Activated CD4-positive, alpha-beta memory T cell treated with anti-CD3 and anti-CD28 coated beads for 36 hours (primary cell): ENCODE results near the gene UBAP2L. TPM values are rescaled to one million over a fixed set of nuclear protein-coding genes. Genes with fewer than 3 reads are reported as not detected.
"Not testable (repeated sequence)": the region's sequence is repeated elsewhere in the genome, so short reads cannot be mapped to it uniquely, and the experiment has no call there.

Experiments
- CTCF ChIA-PET: fragments of 350-600 bp; sonication (Branson Sonifier 250); formaldehyde crosslinking; loops from one replicate; lab custom pipeline; 2021; ENCODE audit warnings: antibody characterized with exemption, inconsistent platforms; lab: Charles Lee
- POLR2A ChIA-PET: fragments of 350-600 bp; sonication (Branson Sonifier 250); formaldehyde crosslinking; loops from one replicate; lab custom pipeline; 2021; ENCODE audit warnings: antibody characterized with exemption; lab: Charles Lee
- DNase-seq: peaks from one replicate; pipeline ENCODE4 v3.0.0-alpha.2; 2020
- H3K27ac Mint-ChIP-seq: one replicate; pipeline ENCODE4 v1.8.0; 2021; ENCODE audit warnings: mixed read lengths
- H3K27me3 Mint-ChIP-seq: one replicate; pipeline ENCODE4 v1.8.0; 2021; ENCODE audit warnings: mixed read lengths
- H3K36me3 Mint-ChIP-seq: one replicate; pipeline ENCODE4 v1.8.0; 2021; ENCODE audit warnings: mixed read lengths
- H3K4me1 Mint-ChIP-seq: one replicate; pipeline ENCODE4 v1.8.0; 2021; ENCODE audit warnings: low read depth, mixed read lengths
- H3K4me3 Mint-ChIP-seq: one replicate; pipeline ENCODE4 v1.8.0; 2021; ENCODE audit warnings: mild to moderate bottlenecking, mixed read lengths
- H3K9me3 Mint-ChIP-seq: one replicate; pipeline ENCODE4 v1.8.0; 2021; ENCODE audit warnings: mixed read lengths
- intact Hi-C: fragments of 100-400 bp; cut with micrococcal nuclease; formaldehyde crosslinking; loops from one replicate; pipeline ENCODE4 v1.15.1; 2023
- total RNA-seq, 2 experiments: library from RNA; stranded (reverse); gene quantifications; one replicate each; pipeline ENCODE4 v1.2.3, GENCODE V29; 2021

Gene UBAP2L
- total RNA-seq, 2 experiments from 2014 or later, result 180 to 183 TPM

DNA sequence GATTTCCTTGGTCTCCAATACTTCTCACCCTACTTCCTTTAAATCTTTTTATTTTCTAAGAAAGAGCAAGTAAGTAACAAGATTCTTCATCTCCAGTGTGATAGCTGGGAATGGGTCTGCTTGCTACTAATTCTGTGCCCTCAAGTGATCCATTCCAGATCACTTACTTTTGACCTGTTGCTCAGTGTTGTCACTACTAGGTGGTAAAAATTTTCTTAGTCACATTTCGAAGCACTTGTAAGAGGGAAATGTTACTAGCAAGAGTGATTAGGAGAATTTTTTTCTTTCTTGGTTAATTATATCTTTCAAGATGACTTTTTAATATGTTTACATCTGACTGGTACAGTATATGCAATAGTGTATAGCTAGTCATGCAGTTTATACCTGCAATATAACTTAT, 2.2 kb downstream of the UBAP2L start:
- CTCF ChIA-PET, result interaction anchor here (1.0 to 2.3 kb wide), 9 partner anchors 12 to 256 kb away, joined by 3 to 11 read pairs (median 4); partner anchors contain the start of gene HAX1
- intact Hi-C loops, result loop anchor here (5.0 kb wide), 1 partner anchor 301 kb away; the partner anchor contains the start of gene GATAD2B
- H3K4me3 Mint-ChIP-seq, result peak overlapping the region; percentile 90
- peaks cover 61% of the 10 kb centered on the region for H3K36me3 Mint-ChIP-seq
- H3K9me3 Mint-ChIP-seq, result peaks cover 4% of the 10 kb centered on the region
- H3K4me1 Mint-ChIP-seq, result peaks cover 67% of the 10 kb centered on the region
- H3K27ac Mint-ChIP-seq, result peak overlapping the region; percentile 94
- POLR2A ChIA-PET, result interaction anchor here (1.5 to 3.9 kb wide), 2 partner anchors 9 to 41 kb away, joined by 6 to 21 read pairs; no protein-coding TSS in a partner anchor
- DNase-seq, result no peak
- peaks cover 2% of the 10 kb centered on the region for H3K27me3 Mint-ChIP-seq

DNA sequence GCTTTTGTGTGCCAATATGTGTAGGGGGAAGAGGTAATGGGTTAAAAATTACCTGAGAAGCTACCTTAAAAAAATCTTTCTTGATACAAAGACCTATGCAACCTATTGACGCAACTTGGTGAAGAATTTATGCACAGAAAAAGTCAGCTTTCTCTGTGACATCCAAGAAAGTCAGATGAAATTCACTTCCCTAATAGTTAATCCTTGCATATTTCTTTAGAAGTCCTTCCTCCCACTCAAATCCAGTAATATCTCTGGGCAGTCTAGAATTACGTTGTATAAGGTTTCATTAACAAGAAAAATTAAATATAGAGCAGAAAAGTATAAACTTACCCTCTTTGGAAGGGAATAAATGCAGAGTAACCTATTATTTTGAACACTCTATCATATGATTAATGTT, 2.9 kb downstream of the UBAP2L start:
- H3K4me1 Mint-ChIP-seq, result peaks cover 60% of the 10 kb centered on the region
- CTCF ChIA-PET, result interaction anchor here (0.6 to 2.5 kb wide), 5 partner anchors 9 to 113 kb away, joined by 3 to 9 read pairs (median 3); partner anchors contain the start of gene HAX1
- H3K4me3 Mint-ChIP-seq, result no peak overlapping the region
- DNase-seq, result no peak
- H3K9me3 Mint-ChIP-seq, result peaks cover 4% of the 10 kb centered on the region
- H3K36me3 Mint-ChIP-seq, result peaks cover 57% of the 10 kb centered on the region
- H3K27ac Mint-ChIP-seq, result peak overlapping the region; percentile 94
- intact Hi-C loops, result loop anchor here (2.0 to 5.0 kb wide), 2 partner anchors 41 to 301 kb away; partner anchors contain the start of gene GATAD2B
- H3K27me3 Mint-ChIP-seq, result peaks cover 2% of the 10 kb centered on the region
- POLR2A ChIA-PET, result interaction anchor here (1.5 kb wide), 1 partner anchor 9 kb away, joined by 6 read pairs; no protein-coding TSS in a partner anchor

DNA sequence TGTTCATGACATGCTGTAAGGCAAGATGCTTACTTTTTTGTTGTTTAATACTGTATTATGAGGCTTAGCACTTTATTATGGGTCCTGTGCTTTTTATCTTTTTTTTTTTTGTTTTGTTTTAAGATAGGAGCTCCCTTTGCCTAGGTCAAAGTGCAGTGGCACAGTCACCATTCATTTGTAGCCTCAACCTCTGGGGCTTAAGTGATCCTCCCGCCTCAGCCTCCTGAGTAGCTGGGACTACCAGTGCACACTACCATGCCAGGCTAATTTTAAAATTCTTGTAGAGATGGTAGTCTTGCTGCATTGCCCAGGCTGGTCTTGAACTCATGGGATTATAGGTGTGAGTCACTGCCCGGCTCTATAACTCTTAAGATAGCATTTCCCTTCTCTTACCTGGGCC, 4.6 kb downstream of the UBAP2L start:
- DNase-seq, result no peak
- ChIA-PET CTCF (interaction anchor here (2.5 kb wide), 1 partner anchor 46 kb away, joined by 6 read pairs; the partner anchor contains the start of gene HAX1), POLR2A (no interaction called here)
- Mint-ChIP-seq H3K27ac (no peak overlapping the region), H3K9me3 (peaks cover 4% of the 10 kb centered on the region), H3K36me3 (peaks cover 53% of the 10 kb centered on the region), H3K27me3 (peaks cover 2% of the 10 kb centered on the region), H3K4me3 (no peak overlapping the region), H3K4me1 (peaks cover 50% of the 10 kb centered on the region)
- intact Hi-C loops, result loop anchor here (2.0 kb wide), 1 partner anchor 39 kb away; no protein-coding TSS in a partner anchor

DNA sequence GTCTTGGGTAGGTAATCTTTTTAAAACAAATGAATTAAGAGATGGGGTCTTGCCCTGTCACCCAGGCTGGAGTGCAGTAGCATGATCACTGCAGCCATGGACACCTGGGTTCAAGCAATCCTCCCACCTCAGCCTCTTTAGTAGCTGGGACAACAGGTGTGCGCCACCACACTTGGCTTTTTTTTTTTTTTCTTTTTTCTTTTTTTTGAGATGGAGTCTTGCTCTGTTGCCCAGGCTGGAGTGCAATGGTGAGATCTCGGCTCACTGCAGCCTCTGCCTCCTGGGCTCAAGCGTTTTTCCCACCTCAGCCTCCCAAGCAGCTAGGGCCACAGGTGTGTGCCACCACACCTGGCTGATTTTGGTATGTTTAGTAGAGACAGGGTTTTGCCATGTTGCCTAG, 10.4 kb downstream of the UBAP2L start:
- H3K4me3 Mint-ChIP-seq, H3K27me3 Mint-ChIP-seq, intact Hi-C loops, H3K9me3 Mint-ChIP-seq, POLR2A ChIA-PET, H3K27ac Mint-ChIP-seq, DNase-seq, H3K4me1 Mint-ChIP-seq: not testable (repeated sequence)
- CTCF ChIA-PET, result interaction anchor here (1.1 to 1.7 kb wide), 2 partner anchors 17 to 103 kb away, joined by 4 to 5 read pairs; no protein-coding TSS in a partner anchor
- H3K36me3 Mint-ChIP-seq, result peaks cover 58% of the 10 kb centered on the region

DNA sequence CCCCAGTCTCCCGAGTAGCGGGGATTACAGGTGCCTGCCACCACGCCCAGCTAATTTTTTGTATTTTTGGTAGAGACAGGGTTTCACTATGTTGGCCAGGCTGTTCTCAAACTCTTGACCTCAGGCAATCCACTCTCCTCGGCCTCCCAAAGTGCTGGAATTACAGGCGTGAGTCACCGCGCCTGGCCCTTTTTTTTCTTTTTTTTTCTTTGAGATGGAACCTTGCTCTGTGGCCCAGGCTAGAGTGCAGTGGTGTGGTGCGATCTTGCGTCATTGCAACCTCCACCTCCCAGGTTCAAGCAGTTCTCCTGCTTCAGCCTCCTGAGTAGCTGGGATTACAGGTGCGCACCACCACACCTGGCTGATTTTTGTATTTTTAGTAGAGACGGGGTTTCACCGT, 12.4 kb downstream of the UBAP2L start:
- POLR2A ChIA-PET, H3K4me1 Mint-ChIP-seq, H3K9me3 Mint-ChIP-seq, intact Hi-C loops, H3K27me3 Mint-ChIP-seq, DNase-seq, H3K4me3 Mint-ChIP-seq: not testable (repeated sequence)
- peak overlapping the region; percentile 24 for H3K27ac Mint-ChIP-seq
- CTCF ChIA-PET, result interaction anchor here (0.7 kb wide), 1 partner anchor 10 kb away, joined by 3 read pairs; no protein-coding TSS in a partner anchor
- peaks cover 64% of the 10 kb centered on the region for H3K36me3 Mint-ChIP-seq

DNA sequence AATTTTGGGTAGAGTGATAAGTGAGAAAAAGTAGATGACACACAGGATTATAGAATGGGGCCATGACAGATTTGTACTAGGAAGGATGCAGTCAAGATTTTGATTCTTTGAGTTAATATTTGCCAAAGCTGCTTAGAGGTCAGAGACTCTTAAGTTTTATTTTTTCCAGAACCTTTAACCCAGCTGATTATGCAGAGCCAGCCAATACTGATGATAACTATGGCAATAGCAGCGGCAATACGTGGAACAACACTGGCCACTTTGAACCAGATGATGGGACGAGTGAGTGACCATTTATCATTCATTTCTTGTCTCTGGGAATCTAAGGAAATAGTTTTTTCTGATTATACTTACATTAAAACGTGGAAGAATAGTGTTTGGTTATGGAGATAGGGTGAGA, 16.1 kb downstream of the UBAP2L start:
- DNase-seq, result no peak
- peak overlapping the region; percentile 0 for H3K27ac Mint-ChIP-seq
- H3K4me1 Mint-ChIP-seq, result peaks cover 20% of the 10 kb centered on the region
- CTCF ChIA-PET, result no interaction called here
- intact Hi-C loops, result no loop called here
- H3K4me3 Mint-ChIP-seq, result no peak overlapping the region
- POLR2A ChIA-PET, result no interaction called here
- peaks cover 60% of the 10 kb centered on the region for H3K36me3 Mint-ChIP-seq
- no peaks in the 10 kb centered on the region for H3K9me3 Mint-ChIP-seq
- H3K27me3 Mint-ChIP-seq, result no peaks in the 10 kb centered on the region

DNA sequence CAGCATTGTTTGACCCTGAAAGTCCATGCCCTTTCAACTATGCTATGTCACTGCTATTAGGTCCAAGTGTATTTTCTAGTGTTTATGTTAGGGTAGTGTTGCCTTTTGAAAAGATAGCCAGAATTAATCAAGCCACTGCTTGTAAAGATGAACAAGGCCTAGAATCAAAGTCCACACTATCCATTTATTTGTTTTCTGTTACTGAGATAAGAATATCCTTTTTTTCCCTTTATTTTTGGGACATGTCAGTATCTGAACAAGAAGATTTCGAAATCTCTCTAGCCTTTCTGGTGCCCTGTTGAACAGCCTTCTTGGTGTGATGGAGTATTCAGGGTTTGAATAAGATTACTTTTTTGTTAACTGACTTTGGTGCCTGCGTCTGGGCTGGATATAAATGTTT, 16.7 kb downstream of the UBAP2L start:
- H3K4me1 Mint-ChIP-seq, result peaks cover 25% of the 10 kb centered on the region
- no peaks in the 10 kb centered on the region for H3K27me3 Mint-ChIP-seq
- peak overlapping the region; percentile 0 for H3K27ac Mint-ChIP-seq
- H3K4me3 Mint-ChIP-seq, result no peak overlapping the region
- CTCF ChIA-PET, result no interaction called here
- POLR2A ChIA-PET, result no interaction called here
- no peaks in the 10 kb centered on the region for H3K9me3 Mint-ChIP-seq
- no peak for DNase-seq
- intact Hi-C loops, result no loop called here
- H3K36me3 Mint-ChIP-seq, result peaks cover 62% of the 10 kb centered on the region

DNA sequence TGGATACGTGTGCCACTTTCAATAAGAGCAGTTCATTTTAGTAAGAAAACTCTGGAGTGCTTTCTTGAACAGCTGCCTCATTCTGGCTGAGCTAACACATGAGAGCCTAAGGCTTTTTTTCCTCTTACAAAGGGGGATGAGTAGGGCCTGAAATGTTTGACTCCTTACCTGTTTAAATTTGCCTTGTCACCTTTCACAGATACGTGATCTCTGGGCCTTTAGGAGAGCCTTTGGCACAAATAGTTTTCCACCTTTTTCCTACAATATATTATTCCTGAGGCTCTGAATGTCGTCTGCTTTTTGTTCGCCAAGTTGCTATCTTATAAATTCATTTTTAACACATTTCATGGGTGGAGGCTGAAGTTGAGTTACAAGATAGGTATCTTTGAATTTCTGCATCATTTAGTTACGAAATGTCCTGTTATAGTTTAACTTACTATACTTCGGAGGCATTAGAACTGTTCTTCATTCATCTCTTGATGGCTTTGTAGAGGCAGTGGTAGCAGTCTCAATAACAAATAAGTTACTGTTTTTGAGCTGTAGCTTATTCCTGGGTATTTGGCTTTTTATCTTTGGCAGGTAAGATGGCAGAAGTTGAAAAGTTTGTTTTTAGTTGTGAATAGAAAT, 17.2 kb downstream of the UBAP2L start:
- Mint-ChIP-seq H3K36me3 (peaks cover 67% of the 10 kb centered on the region), H3K4me1 (peaks cover 28% of the 10 kb centered on the region)
- CTCF ChIA-PET, result interaction anchor here (1.3 kb wide), 1 partner anchor 97 kb away, joined by 3 read pairs; no protein-coding TSS in a partner anchor

DNA sequence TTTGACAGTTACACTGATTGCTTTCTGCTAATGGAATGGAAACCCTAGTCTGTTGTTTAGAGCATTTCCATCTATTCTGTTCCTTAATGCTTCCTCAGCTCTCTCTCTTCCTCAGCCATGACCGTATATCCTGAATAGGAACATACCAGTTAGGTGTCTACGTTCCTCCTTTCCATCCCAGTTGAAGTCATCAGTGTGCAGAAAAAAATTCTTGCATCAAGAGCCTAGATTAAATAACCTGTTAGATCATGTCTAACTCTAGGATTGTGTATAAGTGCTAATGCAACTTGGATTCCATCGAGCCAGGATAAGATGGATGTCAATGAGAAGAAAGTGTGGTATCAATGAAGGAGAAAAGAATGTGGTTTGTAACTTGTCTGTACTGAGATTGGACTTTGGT, 18.7 kb downstream of the UBAP2L start:
- CTCF ChIA-PET, result no interaction called here
- peaks cover 28% of the 10 kb centered on the region for H3K4me1 Mint-ChIP-seq
- H3K27me3 Mint-ChIP-seq, result no peaks in the 10 kb centered on the region

More for the DNA sequence above, 17.2 kb downstream of the UBAP2L start:
- POLR2A ChIA-PET, result no interaction called here
- no peaks in the 10 kb centered on the region for H3K9me3 Mint-ChIP-seq
- H3K4me3 Mint-ChIP-seq, result no peak overlapping the region
- H3K27me3 Mint-ChIP-seq, result no peaks in the 10 kb centered on the region
- intact Hi-C loops, result no loop called here
- H3K27ac Mint-ChIP-seq, result peak overlapping the region; percentile 26
- DNase-seq, result no peak

DNA sequence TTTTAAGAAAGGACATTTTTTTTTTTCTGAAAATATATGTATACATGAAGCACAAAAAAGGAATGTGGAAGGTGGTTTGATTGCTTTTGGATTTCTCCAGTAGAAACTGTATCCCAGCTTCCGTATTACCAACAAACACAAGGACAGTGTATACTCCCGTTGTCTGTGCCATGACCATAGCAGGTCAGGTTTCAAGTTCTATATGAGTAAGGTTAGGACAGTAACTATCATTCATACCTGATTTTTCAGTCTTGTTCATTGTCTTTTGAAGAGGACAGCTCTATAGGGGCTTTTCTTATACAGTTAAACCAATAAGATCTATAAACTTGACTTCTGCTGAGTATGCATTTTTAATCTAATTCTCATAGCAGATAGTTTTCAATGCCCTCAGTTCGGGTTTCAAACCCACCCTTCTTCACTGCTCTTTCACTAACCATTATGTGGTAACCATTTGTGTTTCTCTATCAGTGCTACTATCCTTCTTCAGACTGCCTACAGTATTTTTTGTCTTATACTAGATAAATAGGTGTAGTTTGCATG, 19.6 kb downstream of the UBAP2L start:
- intact Hi-C loops, result no loop called here
- Mint-ChIP-seq H3K36me3 (peaks cover 71% of the 10 kb centered on the region), H3K27ac (peak overlapping the region; percentile 64), H3K4me3 (no peak overlapping the region), H3K9me3 (no peaks in the 10 kb centered on the region), H3K27me3 (no peaks in the 10 kb centered on the region), H3K4me1 (peaks cover 28% of the 10 kb centered on the region)
- no peak for DNase-seq
- CTCF ChIA-PET, result interaction anchor here (1.0 kb wide), 1 partner anchor 18 kb away, joined by 6 read pairs; no protein-coding TSS in a partner anchor
- POLR2A ChIA-PET, result no interaction called here

More for the DNA sequence above, 18.7 kb downstream of the UBAP2L start:
- H3K4me3 Mint-ChIP-seq, result no peak overlapping the region
- H3K36me3 Mint-ChIP-seq, result peaks cover 75% of the 10 kb centered on the region
- no peak for DNase-seq
- intact Hi-C loops, result no loop called here
- POLR2A ChIA-PET, result no interaction called here
- peak overlapping the region; percentile 3 for H3K27ac Mint-ChIP-seq
- H3K9me3 Mint-ChIP-seq, result no peaks in the 10 kb centered on the region

DNA sequence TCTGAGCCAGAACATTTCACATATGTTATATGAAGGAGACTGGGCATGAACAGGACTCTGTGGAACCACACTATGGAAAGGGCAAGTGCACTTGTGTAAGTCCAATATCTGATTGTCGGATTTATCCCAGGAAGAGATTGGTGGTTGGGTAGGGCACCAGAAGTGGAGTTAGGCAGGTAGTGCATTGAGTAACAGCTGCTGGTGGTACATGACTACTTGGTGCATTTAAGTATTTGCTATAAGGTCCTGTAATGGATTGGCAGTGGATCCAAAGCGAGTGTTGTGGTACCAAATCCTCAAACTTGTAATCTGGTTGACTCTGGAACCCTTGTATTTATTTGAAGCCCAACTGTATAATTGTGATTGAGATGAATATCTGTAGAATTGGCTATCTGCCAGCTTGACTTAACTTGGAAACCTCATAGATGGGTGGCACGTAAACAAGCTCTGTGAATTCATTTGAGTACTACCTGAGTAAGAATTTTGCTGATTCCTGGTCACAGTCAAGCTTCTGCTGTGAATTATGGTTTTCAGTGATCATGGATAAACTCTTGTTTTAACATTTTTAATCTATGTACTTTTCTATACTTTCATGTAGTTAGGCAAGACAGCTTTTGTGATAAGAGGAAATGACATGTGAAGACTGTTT, 21.1 kb downstream of the UBAP2L start:
- H3K4me3 Mint-ChIP-seq, result no peak overlapping the region
- H3K9me3 Mint-ChIP-seq, result no peaks in the 10 kb centered on the region
- peaks cover 71% of the 10 kb centered on the region for H3K36me3 Mint-ChIP-seq
- peaks cover 28% of the 10 kb centered on the region for H3K4me1 Mint-ChIP-seq
- no peaks in the 10 kb centered on the region for H3K27me3 Mint-ChIP-seq
- H3K27ac Mint-ChIP-seq, result peak overlapping the region; percentile 86
- DNase-seq, result no peak
- CTCF ChIA-PET, result interaction anchor here (1.2 kb wide), 3 partner anchors 30 to 93 kb away, joined by 3 to 4 read pairs (median 3); partner anchors contain the start of gene HAX1
- intact Hi-C loops, result no loop called here
- POLR2A ChIA-PET, result no interaction called here

DNA sequence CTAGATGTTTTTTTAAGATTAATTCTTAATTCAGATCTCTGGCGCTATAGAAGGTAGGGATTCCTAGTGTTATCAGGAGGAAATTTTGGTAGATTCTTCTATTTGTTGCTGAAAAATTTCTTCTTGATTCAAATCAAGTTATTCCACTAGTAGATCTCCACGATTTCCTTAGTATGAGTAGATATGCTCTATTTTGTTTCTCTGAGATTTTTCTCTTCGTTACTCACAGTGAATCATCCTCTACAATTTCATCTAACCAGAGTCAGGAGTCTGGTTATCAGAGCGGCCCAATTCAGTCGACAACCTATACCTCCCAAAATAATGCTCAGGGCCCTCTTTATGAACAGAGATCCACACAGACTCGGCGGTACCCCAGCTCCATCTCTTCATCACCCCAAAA, 32.9 kb downstream of the UBAP2L start:
- POLR2A ChIA-PET, result no interaction called here
- Mint-ChIP-seq H3K4me1 (no peaks in the 10 kb centered on the region), H3K9me3 (no peaks in the 10 kb centered on the region), H3K27me3 (no peaks in the 10 kb centered on the region), H3K4me3 (no peak overlapping the region), H3K27ac (no peak overlapping the region), H3K36me3 (peaks cover 64% of the 10 kb centered on the region)
- CTCF ChIA-PET, result no interaction called here
- intact Hi-C loops, result no loop called here
- DNase-seq, result no peak
